Trophoblast cell (in vitro differentiated cells and primary cell): ENCODE results near the gene TRIM29.

ENCODE experiments used
- DNase-seq, 2 donors: peaks; one replicate each; pipeline ENCODE4 v3.0.0-alpha.2; 2016
- H2AFZ ChIP-seq: 2 replicates; pipeline ENCODE4 v1.6.1; 2013; ENCODE audit warnings: low read length, moderate library complexity, mild to moderate bottlenecking; ENCODE audit not compliant: insufficient read depth, poor library complexity
- H2AK5ac ChIP-seq: 2 replicates; pipeline ENCODE4 v1.6.1; 2013; ENCODE audit warnings: mild to moderate bottlenecking, low read length
- H2BK120ac ChIP-seq: 2 replicates; pipeline ENCODE4 v1.6.1; 2013; ENCODE audit warnings: low read length, mild to moderate bottlenecking, moderate library complexity; ENCODE audit not compliant: insufficient read depth, poor library complexity
- H2BK12ac ChIP-seq: 2 replicates; pipeline ENCODE4 v1.6.1; 2013; ENCODE audit warnings: mild to moderate bottlenecking, low read length, moderate library complexity
- H2BK5ac ChIP-seq: 2 replicates; pipeline ENCODE4 v1.6.1; 2013; ENCODE audit warnings: low read length, low read depth, moderate library complexity, mild to moderate bottlenecking; ENCODE audit not compliant: poor library complexity
- H3K14ac ChIP-seq: 2 replicates; pipeline ENCODE4 v1.6.1; 2013; ENCODE audit warnings: mild to moderate bottlenecking, low read length
- H3K18ac ChIP-seq: 2 replicates; pipeline ENCODE4 v1.6.1; 2013; ENCODE audit warnings: mild to moderate bottlenecking, low read length
- H3K23ac ChIP-seq: 2 replicates; pipeline ENCODE4 v1.6.1; 2013; ENCODE audit warnings: low read length
- H3K27ac ChIP-seq: 2 replicates; pipeline ENCODE4 v1.5.1; 2013; ENCODE audit warnings: low read depth, mild to moderate bottlenecking, inconsistent platforms, low read length, moderate library complexity
- H3K27me3 ChIP-seq: 2 replicates; pipeline ENCODE4 v1.6.1; 2013; ENCODE audit warnings: inconsistent platforms, mild to moderate bottlenecking, low read length, moderate library complexity; ENCODE audit not compliant: insufficient read depth
- H3K36me3 ChIP-seq, 2 experiments: 1 replicate in 1 of 2; 2 replicates in 1 of 2; pipeline ENCODE4 v1.6.1; 2013; ENCODE audit warnings: low read length in 2 of 2, mild to moderate bottlenecking in 2 of 2, moderate library complexity in 1 of 2; ENCODE audit not compliant: insufficient read depth in 2 of 2, control insufficient read depth in 1 of 2
- H3K4ac ChIP-seq: 2 replicates; pipeline ENCODE4 v1.6.1; 2013; ENCODE audit warnings: low read depth, mild to moderate bottlenecking, low read length, moderate library complexity
- H3K4me1 ChIP-seq, 2 experiments: 1 replicate in 1 of 2; 2 replicates in 1 of 2; pipeline ENCODE4 v1.6.1; 2013; ENCODE audit warnings: low read length in 2 of 2, mild to moderate bottlenecking in 2 of 2, moderate library complexity in 1 of 2; ENCODE audit not compliant: insufficient read depth in 2 of 2, control insufficient read depth in 1 of 2
- H3K4me2 ChIP-seq: 2 replicates; pipeline ENCODE4 v1.6.1; 2013; ENCODE audit warnings: inconsistent platforms, mild to moderate bottlenecking, low read length, moderate library complexity
- H3K4me3 ChIP-seq: 2 replicates; pipeline ENCODE4 v1.5.1; 2013; ENCODE audit warnings: mild to moderate bottlenecking, low read depth, low read length, inconsistent platforms
- H3K79me1 ChIP-seq: one replicate; pipeline ENCODE4 v1.6.1; 2013; ENCODE audit warnings: low read length
- H3K79me2 ChIP-seq: 2 replicates; pipeline ENCODE4 v1.6.1; 2013; ENCODE audit warnings: low read length, mild to moderate bottlenecking; ENCODE audit not compliant: control insufficient read depth, insufficient read depth, poor library complexity
- H3K9ac ChIP-seq: 2 replicates; pipeline ENCODE4 v1.6.1; 2013; ENCODE audit warnings: mild to moderate bottlenecking, low read length
- H3K9me3 ChIP-seq: 2 replicates; pipeline ENCODE4 v1.6.1; 2013; ENCODE audit warnings: low read depth, mild to moderate bottlenecking, control low read depth, inconsistent platforms, low read length; ENCODE audit not compliant: insufficient read depth
- H4K12ac ChIP-seq: 2 replicates; pipeline ENCODE4 v1.6.1; 2013; ENCODE audit warnings: low read depth, mild to moderate bottlenecking, low read length, moderate library complexity
- H4K8ac ChIP-seq: 2 replicates; pipeline ENCODE4 v1.6.1; 2013; ENCODE audit warnings: low read depth, mild to moderate bottlenecking, low read length, moderate library complexity
- H4K91ac ChIP-seq: one replicate; pipeline ENCODE4 v1.6.1; 2013; ENCODE audit warnings: low read depth, mild to moderate bottlenecking, low read length, moderate library complexity
- WGBS: extraction: QIAGEN DNeasy Blood & Tissue Kit; methylation state at CpG from one replicate; pipeline ENCODE4 v1.1.7; 2013; ENCODE audit warnings: missing lambda C conversion rate; ENCODE audit not compliant: insufficient read length, insufficient coverage; ENCODE audit errors: extremely low coverage; 5-methylcytosine and 5-hydroxymethylcytosine counted together

TRIM29 gene

GRCh38 chr11:120179057-120179672 lies 41.3 kb upstream of the TRIM29 start:
- Histone ChIP-seq H3K18ac (no peak overlapping the region), H3K79me2 (no peaks in the 10 kb centered on the region), H3K4me3 (no peak overlapping the region), H3K9me3 (no peaks in the 10 kb centered on the region), H3K27ac (no peak overlapping the region), H3K27me3 (no peaks in the 10 kb centered on the region), H3K14ac (no peak overlapping the region), H2BK5ac (no peak overlapping the region), H2BK12ac (no peak overlapping the region), H3K36me3 (no peaks in the 10 kb centered on the region), H4K8ac (no peak overlapping the region), H2AFZ (no peak overlapping the region), H3K4me1 (peaks cover 5 to 9% of the 10 kb centered on the region in 2 experiments), H3K79me1 (no peaks in the 10 kb centered on the region), H2AK5ac (no peak overlapping the region), H4K91ac (no peak overlapping the region), H3K9ac (no peak overlapping the region), H2BK120ac (no peak overlapping the region), H3K23ac (no peak overlapping the region), H4K12ac (no peak overlapping the region), H3K4ac (no peak overlapping the region), H3K4me2 (no peak overlapping the region)
- WGBS, result 100% methylated on average over 1 of the region's 10 CpGs
- no peak for DNase-seq

GRCh38 chr11:120178561-120179056 lies 40.7 kb upstream of the TRIM29 start:
- no peak overlapping the region for H3K4me2 ChIP-seq
- no peak overlapping the region for H2BK5ac ChIP-seq
- no peak overlapping the region for H3K4ac ChIP-seq
- no peak overlapping the region for H3K4me3 ChIP-seq
- no peaks in the 10 kb centered on the region for H3K79me1 ChIP-seq
- H3K14ac ChIP-seq, result no peak overlapping the region
- H2AK5ac ChIP-seq, result no peak overlapping the region
- no peak overlapping the region for H3K9ac ChIP-seq
- H4K8ac ChIP-seq, result no peak overlapping the region
- no peak for DNase-seq
- H4K12ac ChIP-seq, result no peak overlapping the region
- no peak overlapping the region for H3K18ac ChIP-seq
- H3K27ac ChIP-seq, result no peak overlapping the region
- H3K9me3 ChIP-seq, result no peaks in the 10 kb centered on the region
- no peaks in the 10 kb centered on the region for H3K79me2 ChIP-seq
- no peak overlapping the region for H2BK120ac ChIP-seq
- H3K4me1 ChIP-seq, result peaks cover 5 to 9% of the 10 kb centered on the region in 2 experiments
- no peak overlapping the region for H2BK12ac ChIP-seq
- no peak overlapping the region for H4K91ac ChIP-seq
- no peaks in the 10 kb centered on the region for H3K36me3 ChIP-seq
- no CpG with 5 or more reads among the region's 5 CpGs for WGBS
- H2AFZ ChIP-seq, result no peak overlapping the region
- no peaks in the 10 kb centered on the region for H3K27me3 ChIP-seq
- H3K23ac ChIP-seq, result no peak overlapping the region

GRCh38 chr11:120174866-120175265 lies 37.0 kb upstream of the TRIM29 start:
- no peaks in the 10 kb centered on the region for H3K79me2 ChIP-seq
- H3K18ac ChIP-seq, result no peak overlapping the region
- H4K8ac ChIP-seq, result no peak overlapping the region
- H3K23ac ChIP-seq, result no peak overlapping the region
- WGBS, result no CpG with 5 or more reads among the region's 4 CpGs
- H2BK120ac ChIP-seq, result no peak overlapping the region
- no peak overlapping the region for H4K91ac ChIP-seq
- H3K14ac ChIP-seq, result no peak overlapping the region
- H3K9me3 ChIP-seq, result no peaks in the 10 kb centered on the region
- no peak overlapping the region for H3K27ac ChIP-seq
- H2BK5ac ChIP-seq, result no peak overlapping the region
- H2BK12ac ChIP-seq, result no peak overlapping the region
- no peak overlapping the region for H2AK5ac ChIP-seq
- H3K27me3 ChIP-seq, result no peaks in the 10 kb centered on the region
- H3K36me3 ChIP-seq, result no peaks in the 10 kb centered on the region
- no peak overlapping the region for H3K4me3 ChIP-seq
- H2AFZ ChIP-seq, result no peak overlapping the region
- H3K9ac ChIP-seq, result no peak overlapping the region
- no peak overlapping the region for H4K12ac ChIP-seq
- no peak overlapping the region for H3K4ac ChIP-seq
- no peaks in the 10 kb centered on the region for H3K4me1 ChIP-seq
- no peak overlapping the region for H3K4me2 ChIP-seq
- no peak for DNase-seq
- H3K79me1 ChIP-seq, result no peaks in the 10 kb centered on the region

- Histone ChIP-seq H3K79me1 (no peaks in the 10 kb centered on the region), H3K4ac (no peak overlapping the region), H3K4me3 (no peak overlapping the region), H2AK5ac (no peak overlapping the region), H3K4me2 (no peak overlapping the region), H2BK5ac (no peak overlapping the region), H3K18ac (no peak overlapping the region), H3K27me3 (no peaks in the 10 kb centered on the region), H4K12ac (no peak overlapping the region), H3K14ac (no peak overlapping the region), H2BK120ac (no peak overlapping the region), H4K91ac (no peak overlapping the region), H3K36me3 (no peaks in the 10 kb centered on the region), H3K9me3 (no peaks in the 10 kb centered on the region), H2BK12ac (no peak overlapping the region), H3K4me1 (peaks cover 0 to 2% of the 10 kb centered on the region in 2 experiments), H3K9ac (no peak overlapping the region), H2AFZ (no peak overlapping the region), H3K23ac (no peak overlapping the region), H3K79me2 (no peaks in the 10 kb centered on the region), H3K27ac (no peak overlapping the region), H4K8ac (no peak overlapping the region)
- WGBS, result no CpG with 5 or more reads among the region's 5 CpGs
- no peak for DNase-seq
Observed at GRCh38 chr11:120173807-120174206, 35.9 kb upstream of the TRIM29 start.
